SU-DHL-6 (cell line): ENCODE data around the gene UBAC2.

ENCODE experiments used
- H2AFZ ChIP-seq: fragments of 200-600 bp; sonication (generic); 2 replicates; pipeline ENCODE4 v1.6.1; 2014; ENCODE audit warnings: low read depth, mild to moderate bottlenecking, moderate library complexity, mixed read lengths, antibody characterized with exemption, low read length; ENCODE audit not compliant: severe bottlenecking
- H3F3A ChIP-seq: fragments of 200-600 bp; shearing (Covaris generic); 2 replicates; pipeline ENCODE4 v1.6.0; 2016; ENCODE audit warnings: antibody characterized with exemption, mild to moderate bottlenecking; ENCODE audit not compliant: insufficient read depth
- H3K27ac ChIP-seq: fragments of 200-600 bp; sonication (generic); 2 replicates; pipeline ENCODE4 v1.5.1; 2016; ENCODE audit warnings: low read depth, mild to moderate bottlenecking, low read length, moderate library complexity, mixed read lengths
- H3K27me3 ChIP-seq: fragments of 200-600 bp; sonication (generic), shearing (Covaris generic); 2 replicates; pipeline ENCODE4 v1.6.0; 2014; ENCODE audit warnings: mild to moderate bottlenecking, low read length
- H3K36me3 ChIP-seq: fragments of 200-600 bp; sonication (generic); 2 replicates; pipeline ENCODE4 v1.6.1; 2014; ENCODE audit warnings: mild to moderate bottlenecking, low read length, mixed read lengths
- H3K4me2 ChIP-seq: fragments of 300-600, 200-600 bp; shearing (Covaris generic), sonication (generic); 2 replicates; pipeline ENCODE4 v1.6.0; 2014; ENCODE audit warnings: low read length, low read depth, mild to moderate bottlenecking; ENCODE audit not compliant: poor library complexity, severe bottlenecking
- H3K4me3 ChIP-seq: fragments of 200-600 bp; sonication (generic); 2 replicates; pipeline ENCODE4 v1.5.1; 2014; ENCODE audit warnings: antibody characterized with exemption, low read length, mild to moderate bottlenecking, mixed read lengths; ENCODE audit not compliant: insufficient read depth, poor library complexity, severe bottlenecking
- H3K79me2 ChIP-seq: fragments of 200-600 bp; sonication (generic); 2 replicates; pipeline ENCODE4 v1.6.1; 2014; ENCODE audit warnings: mild to moderate bottlenecking, low read length, moderate library complexity; ENCODE audit not compliant: insufficient read depth
- H3K9ac ChIP-seq: fragments of 200-600 bp; sonication (generic); 2 replicates; pipeline ENCODE4 v1.7.0; 2014; ENCODE audit warnings: mild to moderate bottlenecking, low read length
- H3K9me2 ChIP-seq: fragments of 200-600 bp; sonication (generic); replicated peaks from 2 replicates; pipeline ENCODE4 v1.6.1; 2014; ENCODE audit warnings: low read length; ENCODE audit not compliant: insufficient read depth
- H3K9me3 ChIP-seq: fragments of 200-600 bp; sonication (generic); 2 replicates; pipeline ENCODE4 v1.6.1; 2014; ENCODE audit warnings: low read length, mixed read lengths; ENCODE audit not compliant: insufficient read depth
- H4K20me1 ChIP-seq: fragments of 200-600 bp; sonication (generic); 2 replicates; pipeline ENCODE4 v1.6.1; 2014; ENCODE audit warnings: low read depth, mild to moderate bottlenecking, antibody characterized with exemption, low read length, moderate library complexity, mixed read lengths
- CTCF ChIP-seq: fragments of 200-600 bp; sonication (generic); IDR thresholded peaks from one replicate; pipeline ENCODE4 v1.5.1; 2017; ENCODE audit warnings: antibody characterized with exemption, mild to moderate bottlenecking, low read length, moderate library complexity; ENCODE audit not compliant: insufficient read depth, poor library complexity, severe bottlenecking
- EZH2phosphoT487 ChIP-seq: fragments of 200-600 bp; sonication (generic), shearing (Covaris generic); conservative IDR thresholded peaks from 2 replicates; pipeline ENCODE4 v1.6.1; 2018; ENCODE audit warnings: mild to moderate bottlenecking, antibody characterized with exemption, low read length, moderate library complexity, mixed read lengths

The UBAC2 gene

GRCh38 chr13:99200432-99201167, at the start of gene UBAC2:
TSS of gene UBAC2 (plus strand) at chr13:99200854. CDS start at chr13:99200909, 55 bp downstream.
- Histone ChIP-seq H3K9me3 (no peaks in the 10 kb centered on the region), H3K27me3 (no peaks in the 10 kb centered on the region), H3K79me2 (peaks cover 32% of the 10 kb centered on the region; the same call in 1 of the 2 replicates), H3K9me2 (no peaks in the 10 kb centered on the region), H3K27ac (peak within 1 kb of the TSS; percentile 66), H3K4me2 (peak within 1 kb of the TSS; percentile 67), H3K36me3 (no peaks in the 10 kb centered on the region), H2AFZ (peak within 1 kb of the TSS; percentile 85), H4K20me1 (peaks cover 18% of the 10 kb centered on the region; the same call in 1 of the 2 replicates), H3K4me3 (peak within 1 kb of the TSS; percentile 65), H3F3A (peaks cover 14% of the 10 kb centered on the region), H3K9ac (peak within 1 kb of the TSS; percentile 96)
- no peak for TF ChIP-seq EZH2phosphoT487
- no peak for TF ChIP-seq CTCF

GRCh38 chr13:99151516-99151915, 49.1 kb upstream of the UBAC2 start:
- Histone ChIP-seq H3K27ac (no peak overlapping the region), H2AFZ (no peak overlapping the region), H4K20me1 (no peaks in the 10 kb centered on the region), H3K9ac (no peak overlapping the region), H3K9me3 (no peaks in the 10 kb centered on the region), H3K36me3 (no peaks in the 10 kb centered on the region), H3F3A (no peaks in the 10 kb centered on the region), H3K4me3 (no peak overlapping the region), H3K9me2 (no peaks in the 10 kb centered on the region), H3K27me3 (no peaks in the 10 kb centered on the region), H3K4me2 (no peak overlapping the region), H3K79me2 (no peaks in the 10 kb centered on the region)
- TF ChIP-seq EZH2phosphoT487 (no peak), CTCF (no peak)

- TF ChIP-seq CTCF: no peak
- TF ChIP-seq EZH2phosphoT487: no peak
- Histone ChIP-seq H3K27ac (no peak overlapping the region), H3K36me3 (no peaks in the 10 kb centered on the region), H3K4me3 (no peak overlapping the region), H3K9ac (no peak overlapping the region), H4K20me1 (no peaks in the 10 kb centered on the region), H3K9me3 (no peaks in the 10 kb centered on the region), H2AFZ (no peak overlapping the region), H3K27me3 (no peaks in the 10 kb centered on the region), H3K4me2 (no peak overlapping the region), H3K79me2 (no peaks in the 10 kb centered on the region), H3F3A (no peaks in the 10 kb centered on the region), H3K9me2 (no peaks in the 10 kb centered on the region)
These were observed 47.4 kb upstream of the UBAC2 start for GRCh38 chr13:99153219-99153618.
